Measurements from ENCODE around the gene TRAF1. TPM values are rescaled to one million over a fixed set of nuclear protein-coding genes. Genes with fewer than 3 reads are reported as not detected.

The TRAF1 gene
- total and polyA plus RNA-seq, 4 donors: 0.38 to 2.6 (median 0.71) TPM

- peaks cover 0 to 4% (median 0%) of the 10 kb centered on the region in 4 donors for H3K36me3 ChIP-seq (ENCODE audit: control insufficient read depth in 4 of 4, insufficient read depth in 3 of 4, low read depth in 1 of 4, low read length in 3 of 4)
- no peak for DNase-seq (ENCODE audit: low spot score)
- no peak overlapping the region for H3K4me3 ChIP-seq (ENCODE audit: low read depth in 1 of 3, low read length in 3 of 3)
- 85% methylated on average over 5 of the region's 5 CpGs for WGBS
- H3K27ac ChIP-seq (ENCODE audit: low read depth in 1 of 2, low read length in 2 of 2): no peak overlapping the region
- H3K27me3 ChIP-seq (ENCODE audit: control insufficient read depth in 4 of 4, insufficient read depth in 4 of 4, low read length in 3 of 4): no peaks in the 10 kb centered on the region
- TF ChIP-seq TAF1 (conservative IDR thresholded peaks at IDR 0.05): no peak
- no peak for TF ChIP-seq FOXA1 (IDR thresholded peaks at IDR 0.05)
- no peak for TF ChIP-seq NR2F2 (IDR thresholded peaks at IDR 0.05)
- no peak for TF ChIP-seq HNF4A (conservative IDR thresholded peaks at IDR 0.05)
- TF ChIP-seq YY1 (IDR thresholded peaks at IDR 0.05): no peak
- no peak for TF ChIP-seq RAD21 (IDR thresholded peaks at IDR 0.05)
- no peak overlapping the region for H3K9ac ChIP-seq (ENCODE audit: low read depth in 1 of 2, low read length in 2 of 2)
- H3K4me1 ChIP-seq (ENCODE audit: control insufficient read depth in 4 of 4, insufficient read depth in 4 of 4, low read length in 3 of 4): no peaks in the 10 kb centered on the region
- no peaks in the 10 kb centered on the region for H3K9me3 ChIP-seq (ENCODE audit: control insufficient read depth in 4 of 4, low read length in 3 of 4)
Measured at GRCh38 chr9:120909904-120910303, 16.7 kb downstream of the TRAF1 start.

- no peak for TF ChIP-seq EGR1 (IDR thresholded peaks at IDR 0.05; ENCODE audit: low read depth in 2 of 2)
- TF ChIP-seq RXRA (IDR thresholded peaks at IDR 0.05): no peak
- TF ChIP-seq NR2F2 (IDR thresholded peaks at IDR 0.05): no peak
- TF ChIP-seq YY1 (IDR thresholded peaks at IDR 0.05): no peak
- no peak for TF ChIP-seq REST (IDR thresholded peaks at IDR 0.05)
- TF ChIP-seq, protein P1, sequence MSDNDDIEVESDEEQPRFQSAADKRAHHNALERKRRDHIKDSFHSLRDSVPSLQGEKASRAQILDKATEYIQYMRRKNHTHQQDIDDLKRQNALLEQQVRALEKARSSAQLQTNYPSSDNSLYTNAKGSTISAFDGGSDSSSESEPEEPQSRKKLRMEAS (IDR thresholded peaks at IDR 0.05): no peak
- TF ChIP-seq ZBTB33 (IDR thresholded peaks at IDR 0.05): no peak
- no peak for TF ChIP-seq HNF4A (conservative IDR thresholded peaks at IDR 0.05)
- Histone ChIP-seq H3K4me3 (ENCODE audit: low read depth in 1 of 3, low read length in 3 of 3) (no peak overlapping the region), H3K27me3 (ENCODE audit: control insufficient read depth in 4 of 4, insufficient read depth in 4 of 4, low read length in 3 of 4) (no peaks in the 10 kb centered on the region), H3K4me1 (ENCODE audit: control insufficient read depth in 4 of 4, insufficient read depth in 4 of 4, low read length in 3 of 4) (no peaks in the 10 kb centered on the region), H3K9me3 (ENCODE audit: control insufficient read depth in 4 of 4, low read length in 3 of 4) (no peaks in the 10 kb centered on the region), H3K27ac (ENCODE audit: low read depth in 1 of 2, low read length in 2 of 2) (no peak overlapping the region), H3K9ac (ENCODE audit: low read depth in 1 of 2, low read length in 2 of 2) (no peak overlapping the region), H3K36me3 (ENCODE audit: control insufficient read depth in 4 of 4, insufficient read depth in 3 of 4, low read depth in 1 of 4, low read length in 3 of 4) (peaks cover 0 to 2% (median 0%) of the 10 kb centered on the region in 4 donors)
- DNase-seq (ENCODE audit: low spot score): no peak
- WGBS: 91% methylated on average over 11 of the region's 11 CpGs
Measured at GRCh38 chr9:120905315-120906164, 21.1 kb downstream of the TRAF1 start.

DNA sequence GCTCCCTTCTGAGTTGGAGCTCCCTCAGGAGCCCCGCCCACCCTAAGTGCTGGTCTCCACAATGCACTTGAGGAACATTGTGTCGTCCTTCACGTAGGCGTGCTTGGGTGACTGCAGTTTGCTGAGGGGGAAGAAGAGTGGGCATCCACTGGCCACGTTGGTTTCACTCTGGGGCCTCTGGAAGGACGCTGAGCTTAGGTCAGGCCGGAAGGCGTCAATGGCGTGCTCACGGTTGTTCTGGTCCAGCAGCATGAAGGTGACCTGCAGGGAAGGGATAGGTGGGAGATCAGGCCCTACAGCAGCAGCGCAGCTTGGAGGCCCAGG is 21.7 kb downstream of the TRAF1 start:
- Histone ChIP-seq H3K9ac (ENCODE audit: low read depth in 1 of 2, low read length in 2 of 2) (no peak overlapping the region), H3K4me3 (ENCODE audit: low read depth in 1 of 3, low read length in 3 of 3) (no peak overlapping the region), H3K4me1 (ENCODE audit: control insufficient read depth in 4 of 4, insufficient read depth in 4 of 4, low read length in 3 of 4) (no peaks in the 10 kb centered on the region), H3K36me3 (ENCODE audit: control insufficient read depth in 4 of 4, insufficient read depth in 3 of 4, low read depth in 1 of 4, low read length in 3 of 4) (peaks cover 0 to 2% (median 0%) of the 10 kb centered on the region in 4 donors), H3K27me3 (ENCODE audit: control insufficient read depth in 4 of 4, insufficient read depth in 4 of 4, low read length in 3 of 4) (no peaks in the 10 kb centered on the region), H3K27ac (ENCODE audit: low read depth in 1 of 2, low read length in 2 of 2) (no peak overlapping the region), H3K9me3 (ENCODE audit: control insufficient read depth in 4 of 4, low read length in 3 of 4) (no peaks in the 10 kb centered on the region)
- 96% methylated on average over 11 of the region's 11 CpGs for WGBS
- no peak for DNase-seq (ENCODE audit: low spot score)
- TF ChIP-seq GABPA (IDR thresholded peaks at IDR 0.05 in 1 of 2, conservative IDR thresholded peaks at IDR 0.05 in 1 of 2) (no peak), FOXA1 (IDR thresholded peaks at IDR 0.05) (no peak), YY1 (IDR thresholded peaks at IDR 0.05) (no peak), JUND (IDR thresholded peaks at IDR 0.05) (no peak), RAD21 (IDR thresholded peaks at IDR 0.05) (no peak), EGR1 (IDR thresholded peaks at IDR 0.05; ENCODE audit: low read depth in 2 of 2) (no peak), NR2F2 (IDR thresholded peaks at IDR 0.05) (no peak), REST (IDR thresholded peaks at IDR 0.05) (no peak), FOXA2 (IDR thresholded peaks at IDR 0.05) (no peak)
- TF ChIP-seq, protein P1 (IDR thresholded peaks at IDR 0.05): no peak

Data from liver (tissue), 9 donors.